Endothelial cell (in vitro differentiated cells): ENCODE data around the gene KRTAP2-3. TPM values are rescaled to one million over a fixed set of nuclear protein-coding genes. Genes with fewer than 3 reads are reported as not detected.
"Not testable (repeated sequence)": the region's sequence is repeated elsewhere in the genome, so short reads cannot be mapped to it uniquely, and the experiment has no call there.

Experiments used
- DNase-seq: peaks from one replicate; pipeline ENCODE4 v3.0.0; 2021; ENCODE audit warnings: low spot score
- H3K27ac Mint-ChIP-seq: one replicate; pipeline ENCODE4 v1.8.0; 2021; ENCODE audit warnings: mixed read lengths, inconsistent platforms; ENCODE audit not compliant: unreplicated experiment
- H3K27me3 Mint-ChIP-seq: one replicate; pipeline ENCODE4 v1.8.0; 2021; ENCODE audit warnings: mild to moderate bottlenecking, moderate library complexity, mixed read lengths, inconsistent platforms; ENCODE audit not compliant: unreplicated experiment
- H3K36me3 Mint-ChIP-seq: one replicate; pipeline ENCODE4 v1.8.0; 2021; ENCODE audit warnings: mild to moderate bottlenecking, low read depth, mixed read lengths, inconsistent platforms; ENCODE audit not compliant: unreplicated experiment
- H3K4me1 Mint-ChIP-seq: one replicate; pipeline ENCODE4 v1.8.0; 2021; ENCODE audit warnings: mild to moderate bottlenecking, mixed read lengths, inconsistent platforms; ENCODE audit not compliant: unreplicated experiment
- H3K4me3 Mint-ChIP-seq: one replicate; pipeline ENCODE4 v1.8.0; 2021; ENCODE audit warnings: mild to moderate bottlenecking, mixed read lengths, inconsistent platforms; ENCODE audit not compliant: unreplicated experiment
- H3K9me3 Mint-ChIP-seq: one replicate; pipeline ENCODE4 v1.8.0; 2021; ENCODE audit warnings: mixed read lengths, inconsistent platforms; ENCODE audit not compliant: unreplicated experiment
- CTCF ChIP-seq: fragments of 200-600 bp; sonication (generic); IDR thresholded peaks from one replicate; pipeline ENCODE4 v1.5.0; 2021; ENCODE audit warnings: antibody characterized with exemption; ENCODE audit not compliant: unreplicated experiment
- long read RNA-seq: library from polyadenylated mRNA; unstranded; transcript quantifications from one replicate; pipeline ENCODE4 v2.0.0, GENCODE V29; 2020; ENCODE audit not compliant: unreplicated experiment
- total RNA-seq: library from RNA; stranded (reverse); fragmentation: NEBNext Ultra II Directional; extraction: Animal tissue kit (Norgen Biotek cat#: 25700); gene quantifications from one replicate; pipeline ENCODE4 v1.2.1, GENCODE V29; 2021; ENCODE audit not compliant: unreplicated experiment

Gene KRTAP2-3
- total RNA-seq: not detected
- long read RNA-seq: 0 reads

GRCh38 chr17:41060052-41060604 is at the start of gene KRTAP2-3:
Gene KRTAP2-3, minus strand, starts transcription at chr17:41060114. Its CDS starts 64 bp downstream, at chr17:41060050.
- H3K4me3 Mint-ChIP-seq: no peak within 1 kb of the TSS

GRCh38 chr17:41108728-41109386 is 48.9 kb upstream of the KRTAP2-3 start:
- not testable (repeated sequence) for H3K27me3 Mint-ChIP-seq, DNase-seq, H3K36me3 Mint-ChIP-seq, H3K27ac Mint-ChIP-seq, H3K4me1 Mint-ChIP-seq, H3K4me3 Mint-ChIP-seq, H3K9me3 Mint-ChIP-seq

More at GRCh38 chr17:41060052-41060604, at the start of gene KRTAP2-3:
- H3K27me3 Mint-ChIP-seq: peaks cover 1% of the 10 kb centered on the region
- no peaks in the 10 kb centered on the region for H3K4me1 Mint-ChIP-seq
- no peak for DNase-seq
- no peak for TF ChIP-seq CTCF
- H3K9me3 Mint-ChIP-seq: no peaks in the 10 kb centered on the region
- no peak within 1 kb of the TSS for H3K27ac Mint-ChIP-seq
- H3K36me3 Mint-ChIP-seq: no peaks in the 10 kb centered on the region

GRCh38 chr17:41107941-41108450 is 48.1 kb upstream of the KRTAP2-3 start:
- no peaks in the 10 kb centered on the region for H3K36me3 Mint-ChIP-seq
- no peak overlapping the region for H3K4me3 Mint-ChIP-seq
- no peak for TF ChIP-seq CTCF
- H3K9me3 Mint-ChIP-seq: no peaks in the 10 kb centered on the region
- peak overlapping the region; percentile 15 for H3K27ac Mint-ChIP-seq
- H3K4me1 Mint-ChIP-seq: peaks cover 6% of the 10 kb centered on the region
- H3K27me3 Mint-ChIP-seq: no peaks in the 10 kb centered on the region
- DNase-seq: no peak

GRCh38 chr17:41105347-41105746 is 45.4 kb upstream of the KRTAP2-3 start, which contains the start of gene KRTAP4-9:
Gene KRTAP4-9, plus strand, starts transcription at chr17:41105389. Its CDS starts 0 bp downstream, at chr17:41105389.
- H3K4me1 Mint-ChIP-seq, H3K4me3 Mint-ChIP-seq, DNase-seq, H3K27me3 Mint-ChIP-seq, H3K27ac Mint-ChIP-seq, H3K36me3 Mint-ChIP-seq, H3K9me3 Mint-ChIP-seq: not testable (repeated sequence)

- not testable (repeated sequence) for H3K4me3 Mint-ChIP-seq, H3K9me3 Mint-ChIP-seq, H3K4me1 Mint-ChIP-seq, H3K36me3 Mint-ChIP-seq, H3K27me3 Mint-ChIP-seq, H3K27ac Mint-ChIP-seq, DNase-seq
Measured at GRCh38 chr17:41104386-41105038, 44.6 kb upstream of the KRTAP2-3 start.

- Mint-ChIP-seq H3K4me3 (no peak overlapping the region), H3K36me3 (no peaks in the 10 kb centered on the region), H3K27ac (no peak overlapping the region), H3K4me1 (peaks cover 6% of the 10 kb centered on the region), H3K27me3 (no peaks in the 10 kb centered on the region), H3K9me3 (no peaks in the 10 kb centered on the region)
- no peak for TF ChIP-seq CTCF
- no peak for DNase-seq
Measured at GRCh38 chr17:41103896-41104295, 44.0 kb upstream of the KRTAP2-3 start.
